ENCODE measurements around the gene RPS24. TPM values are rescaled to one million over a fixed set of nuclear protein-coding genes. Genes with fewer than 3 reads are reported as not detected.

The RPS24 gene
- total and polyA plus RNA-seq, 2 of the 8 experiments (the other 6 are each of a cell fraction or from before 2014, with no cell fraction given): 2,128 to 3,943 TPM

DNA sequence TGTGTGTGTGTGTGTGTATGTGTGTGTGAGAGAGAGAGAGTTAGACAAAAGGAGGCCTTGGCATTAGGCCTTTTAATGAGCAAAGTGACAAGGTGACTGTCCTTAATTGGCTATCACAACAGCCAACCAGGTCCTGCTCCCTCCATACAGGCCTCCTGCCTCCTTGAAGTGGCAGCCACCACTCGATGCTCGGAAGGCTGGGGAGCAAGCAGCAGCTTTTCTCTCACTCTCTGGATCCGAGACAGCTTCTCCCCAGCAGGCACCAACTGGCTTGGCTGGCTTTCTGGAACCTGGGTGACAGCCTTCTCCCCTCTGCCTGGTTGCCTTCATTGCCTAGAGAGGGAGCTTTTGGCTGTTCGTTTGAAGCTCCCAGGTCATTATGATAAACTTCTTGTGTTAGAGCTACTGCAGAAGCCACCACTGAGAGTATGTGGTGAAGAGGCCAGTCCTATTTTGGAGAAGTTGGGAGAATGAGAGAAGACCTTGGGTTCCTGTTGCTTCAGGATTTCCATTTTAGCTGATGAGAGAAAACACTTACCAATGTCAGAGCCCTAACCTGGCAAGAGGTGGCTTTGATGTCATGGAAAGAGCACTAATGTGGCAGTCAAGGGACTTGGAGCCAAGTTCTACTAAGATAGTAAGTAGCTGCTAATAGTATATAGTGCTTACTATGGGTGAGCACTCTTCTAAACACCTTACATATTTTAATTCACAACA is 37.6 kb downstream of the RPS24 start:
- no peak overlapping the region for H2BK12ac ChIP-seq (ENCODE audit: low read depth, low read length)
- H3K79me2 ChIP-seq (ENCODE audit: control insufficient read depth in 1 of 2, insufficient read depth in 2 of 2, low read length in 2 of 2): no peaks in the 10 kb centered on the region
- FAIRE-seq (no peak), DNase-seq (ENCODE audit: low read depth in 1 of 2, low spot score in 2 of 2) (no peak)
- no peak overlapping the region for H3K27ac ChIP-seq (ENCODE audit: low read depth, low read length)
- CTCF ChIA-PET (ENCODE audit: partially characterized antibody): interaction anchor here (1.0 to 3.2 kb wide), 5 partner anchors 8 to 191 kb away, joined by 3 to 17 read pairs (median 6); no protein-coding TSS in a partner anchor
- no peak overlapping the region for H3K4me2 ChIP-seq (ENCODE audit: insufficient read depth in 1 of 2, low read depth in 2 of 2, low read length in 2 of 2)
- no peaks in the 10 kb centered on the region for H3K23me2 ChIP-seq (ENCODE audit: low read depth, low read length)
- no peaks in the 10 kb centered on the region for H3K79me1 ChIP-seq (ENCODE audit: low read depth, low read length)
- H4K8ac ChIP-seq (ENCODE audit: extremely low read depth, insufficient read depth, low read length): no peak overlapping the region
- no peak overlapping the region for H2AK5ac ChIP-seq (ENCODE audit: low read depth, low read length)
- H3K4me1 ChIP-seq (replicated peaks in 1 of 4; ENCODE audit: control insufficient read depth in 3 of 4, insufficient read depth in 4 of 4, low read length in 3 of 4): no peaks in the 10 kb centered on the region
- no peak overlapping the region for H3K4me3 ChIP-seq (ENCODE audit: extremely low read depth in 1 of 4, insufficient read depth in 2 of 4, low read depth in 3 of 4, low read length in 4 of 4)
- H3K9ac ChIP-seq (replicated peaks in 1 of 4; ENCODE audit: extremely low read depth in 1 of 4, low read depth in 3 of 4, low read length in 3 of 4): no peak overlapping the region
- H4K5ac ChIP-seq (ENCODE audit: insufficient read length, low read depth, low read length): no peak overlapping the region
- no peak overlapping the region for H2BK20ac ChIP-seq (ENCODE audit: low read length)
- 85% methylated on average over 4 of the region's 4 CpGs; no CpG with 5 or more reads in 1 of the 2 experiments for WGBS, 2 experiments (ENCODE audit: extremely low coverage in 1 of 2, insufficient coverage in 1 of 2, insufficient read length in 1 of 2, insufficient replicate concordance in 2 of 2, low coverage in 1 of 2, low lambda C conversion rate in 2 of 2, missing lambda C conversion rate in 1 of 2)
- no peak overlapping the region for H3K23ac ChIP-seq (ENCODE audit: insufficient read length)
- H3K18ac ChIP-seq (ENCODE audit: extremely low read depth, low read length): no peak overlapping the region
- no peak overlapping the region for H2AFZ ChIP-seq (ENCODE audit: low read length)
- H3K36me3 ChIP-seq (ENCODE audit: control insufficient read depth in 2 of 4, insufficient read depth in 4 of 4, low read length in 3 of 4): no peaks in the 10 kb centered on the region
- no peaks in the 10 kb centered on the region for H3K27me3 ChIP-seq (replicated peaks in 1 of 4; ENCODE audit: control insufficient read depth in 3 of 4, extremely low read depth in 1 of 4, insufficient read depth in 3 of 4, low read length in 3 of 4)
- H2BK120ac ChIP-seq (replicated peaks; ENCODE audit: low read depth, low read length): no peak overlapping the region
- no peak overlapping the region for H2BK15ac ChIP-seq (ENCODE audit: low read length)
- no peak overlapping the region for H3K56ac ChIP-seq (replicated peaks; ENCODE audit: insufficient read length, low read depth, low read length)
- no peak overlapping the region for H2BK5ac ChIP-seq (ENCODE audit: low read depth, low read length)
- no peak overlapping the region for H3K14ac ChIP-seq (ENCODE audit: insufficient read length)
- no peaks in the 10 kb centered on the region for H4K20me1 ChIP-seq (replicated peaks in 1 of 2; ENCODE audit: control insufficient read depth in 1 of 2, insufficient read depth in 2 of 2, low read length in 2 of 2)
- no peak overlapping the region for H3K4ac ChIP-seq (replicated peaks; ENCODE audit: insufficient read length, low read depth, low read length)
- no peak overlapping the region for H4K91ac ChIP-seq (replicated peaks; ENCODE audit: insufficient read length, low read length)
- H3K9me3 ChIP-seq (ENCODE audit: insufficient read depth in 2 of 2, low read depth in 1 of 2, low read length in 1 of 2): peaks cover 0 to 4% of the 10 kb centered on the region in 2 experiments; a peak in 1 of 4 replicates
- POLR2A ChIA-PET (ENCODE audit: partially characterized antibody): interaction anchor here (1.5 kb wide), 1 partner anchor 37 kb away, joined by 3 read pairs; no protein-coding TSS in a partner anchor
- TF ChIP-seq CTBP2 (IDR thresholded peaks at IDR 0.05; ENCODE audit: borderline replicate concordance, insufficient read depth, insufficient read length, low read length) (no peak), MAFK (IDR thresholded peaks at IDR 0.05; ENCODE audit: low read depth, low read length) (no peak), CBX8 (IDR thresholded peaks at IDR 0.05; ENCODE audit: borderline replicate concordance, low read depth, low read length) (no peak), BACH1 (IDR thresholded peaks at IDR 0.05; ENCODE audit: low read length) (no peak), SP1 (IDR thresholded peaks at IDR 0.05; ENCODE audit: low read depth, low read length) (no peak), EP300 (IDR thresholded peaks at IDR 0.05; ENCODE audit: borderline replicate concordance in 1 of 2, low read depth in 2 of 2, low read length in 2 of 2) (no peak), RNF2 (IDR thresholded peaks at IDR 0.05; ENCODE audit: borderline replicate concordance, low read depth, low read length, missing control alignments, poor library complexity, severe bottlenecking) (no peak), YY1 (IDR thresholded peaks at IDR 0.05; ENCODE audit: low read depth, low read length) (no peak), PHF8 (conservative IDR thresholded peaks at IDR 0.05; ENCODE audit: low read depth, low read length) (no peak), CHD1 (IDR thresholded peaks at IDR 0.05; ENCODE audit: low read depth, low read length) (no peak)
- TF ChIP-seq, protein P1, sequence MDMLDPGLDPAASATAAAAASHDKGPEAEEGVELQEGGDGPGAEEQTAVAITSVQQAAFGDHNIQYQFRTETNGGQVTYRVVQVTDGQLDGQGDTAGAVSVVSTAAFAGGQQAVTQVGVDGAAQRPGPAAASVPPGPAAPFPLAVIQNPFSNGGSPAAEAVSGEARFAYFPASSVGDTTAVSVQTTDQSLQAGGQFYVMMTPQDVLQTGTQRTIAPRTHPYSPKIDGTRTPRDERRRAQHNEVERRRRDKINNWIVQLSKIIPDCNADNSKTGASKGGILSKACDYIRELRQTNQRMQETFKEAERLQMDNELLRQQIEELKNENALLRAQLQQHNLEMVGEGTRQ (IDR thresholded peaks at IDR 0.05; ENCODE audit: low read length): no peak
